ENCODE measurements around the gene ATXN7L2.

- no peak for TF ChIP-seq CTCF (IDR thresholded peaks at IDR 0.05)
- TF ChIP-seq ZFX (IDR thresholded peaks at IDR 0.05; ENCODE audit: borderline replicate concordance) = no peak
Observed at GRCh38 chr1:109504974-109505373, 21.3 kb downstream of the ATXN7L2 start.

Data from 22Rv1 (cell line).